K562 (cell line): Measurements from ENCODE around the gene HNRNPA2B1. TPM values are rescaled to one million over a fixed set of nuclear protein-coding genes. Genes with fewer than 3 reads are reported as not detected.

Experiments used
- BACH1 ChIP-seq: fragments of 200-800 bp; sonication (Bioruptor generic); IDR thresholded peaks from 2 replicates; pipeline ENCODE4 v1.6.1; 2016; ENCODE audit warnings: missing genetic modification characterization, missing compliant biosample characterization
- BMI1 ChIP-seq: fragments of 150-350 bp; IDR thresholded peaks from 2 replicates; pipeline ENCODE4 v1.6.1; 2014; ENCODE audit warnings: low read length
- CBX2 ChIP-seq: fragments of 200-600 bp; sonication (generic); IDR thresholded peaks from one replicate; pipeline ENCODE4 v1.6.1; 2012; ENCODE audit warnings: mild to moderate bottlenecking, low read length, inconsistent platforms; ENCODE audit not compliant: insufficient read depth, poor library complexity, severe bottlenecking
- COPS2 ChIP-seq: fragments of 450-650 bp; conservative IDR thresholded peaks from 2 replicates; pipeline ENCODE4 v1.6.1; 2016; ENCODE audit warnings: mild to moderate bottlenecking, moderate library complexity
- CTBP1 ChIP-seq: fragments of 450-650 bp; IDR thresholded peaks from 2 replicates; pipeline ENCODE4 v1.6.1; 2016; ENCODE audit warnings: borderline replicate concordance
- ERF ChIP-seq: fragments of 450-650 bp; formaldehyde crosslinking; IDR thresholded peaks from 2 replicates; pipeline ENCODE4 v1.4.0; 2020; ENCODE audit warnings: mild to moderate bottlenecking, mixed read lengths
- FOXK2 ChIP-seq, 2 experiments: fragments of 450-650 bp; IDR thresholded peaks in 1 of 2; conservative IDR thresholded peaks in 1 of 2; 2 replicates each; pipeline ENCODE4 v1.6.1; 2016; ENCODE audit warnings: low read depth in 2 of 2, mild to moderate bottlenecking in 1 of 2
- FOXP1 ChIP-seq: sonication (generic); formaldehyde crosslinking; IDR thresholded peaks from 2 replicates; pipeline ENCODE4 v1.8.0; 2022; ENCODE audit warnings: mild to moderate bottlenecking, missing genetic modification reagents
- GABPA ChIP-seq: fragments of 200-800 bp; sonication (Bioruptor generic); conservative IDR thresholded peaks from 2 replicates; pipeline ENCODE4 v1.6.1; 2016; ENCODE audit warnings: low read depth, missing genetic modification characterization, missing compliant biosample characterization
- HDAC2 ChIP-seq: fragments of 450-650 bp; IDR thresholded peaks from 2 replicates; pipeline ENCODE4 v1.6.1; 2016; ENCODE audit warnings: mild to moderate bottlenecking
- KLF10 ChIP-seq: fragments of 250-450 bp; sonication (Bioruptor Pico); IDR thresholded peaks from 2 replicates; pipeline ENCODE4 v1.6.1; 2021; ENCODE audit warnings: matching md5 sums
- MECOM ChIP-seq: fragments of 250-450 bp; sonication (Bioruptor Pico); IDR thresholded peaks from 2 replicates; pipeline ENCODE4 v1.8.0; 2022; ENCODE audit warnings: inconsistent platforms
- RB1 ChIP-seq: fragments of 450-650 bp; IDR thresholded peaks from 2 replicates; pipeline ENCODE4 v1.6.1; 2017; ENCODE audit warnings: low read depth, mild to moderate bottlenecking
- SIRT6 ChIP-seq: IDR thresholded peaks from one replicate; pipeline ENCODE4 v1.6.1; 2012; ENCODE audit warnings: low read depth, mild to moderate bottlenecking, control low read depth, inconsistent platforms, low read length, moderate library complexity
- SIX5 ChIP-seq, 2 experiments: IDR thresholded peaks; 2 replicates each; pipeline ENCODE4 v1.6.1; 2011; ENCODE audit warnings: low read length in 2 of 2, borderline replicate concordance in 1 of 2, low read depth in 1 of 2, mild to moderate bottlenecking in 1 of 2, moderate library complexity in 1 of 2; ENCODE audit not compliant: insufficient read depth in 1 of 2
- SMAD1 ChIP-seq: fragments of 150-350 bp; IDR thresholded peaks from 2 replicates; pipeline ENCODE4 v1.6.1; 2014; ENCODE audit warnings: low read length, low read depth; ENCODE audit not compliant: partially characterized antibody
- SREBF1 ChIP-seq: fragments of 150-350 bp; IDR thresholded peaks from 2 replicates; pipeline ENCODE4 v1.6.1; 2014; ENCODE audit warnings: antibody characterized with exemption, low read depth, low read length, borderline replicate concordance
- SRSF9 ChIP-seq: fragments of 200-400 bp; formaldehyde crosslinking; IDR thresholded peaks from 2 replicates; pipeline ENCODE4 v1.6.1; 2017; ENCODE audit warnings: low read depth, low read length, borderline replicate concordance
- TCF7L2 ChIP-seq: fragments of 150-350 bp; IDR thresholded peaks from 2 replicates; pipeline ENCODE4 v1.6.1; 2016; ENCODE audit warnings: low read depth, mild to moderate bottlenecking, low read length, moderate library complexity
- ZFP1 ChIP-seq: fragments of 450-650 bp; formaldehyde crosslinking; IDR thresholded peaks from 2 replicates; pipeline ENCODE4 v1.4.0; 2020; ENCODE audit warnings: mild to moderate bottlenecking, mixed read lengths
- ZNF184 ChIP-seq: sonication (generic); formaldehyde crosslinking; IDR thresholded peaks from 2 replicates; pipeline ENCODE4 v1.5.0; 2020; ENCODE audit warnings: missing genetic modification reagents
- ZNF311 ChIP-seq: fragments of 250-450 bp; sonication (Bioruptor Pico); IDR thresholded peaks from 2 replicates; pipeline ENCODE4 v1.4.0; 2020; ENCODE audit warnings: mild to moderate bottlenecking, moderate library complexity
- ZNF589 ChIP-seq: fragments of 200-800 bp; sonication (Bioruptor generic); IDR thresholded peaks from 2 replicates; pipeline ENCODE4 v1.6.1; 2016; ENCODE audit warnings: low read depth, missing genetic modification characterization, missing compliant biosample characterization
- ZSCAN29 ChIP-seq: fragments of 450-650 bp; IDR thresholded peaks from 2 replicates; pipeline ENCODE4 v1.6.1; 2017
- polyA plus RNA-seq, 8 experiments: library from polyadenylated mRNA; depleted of rRNA in 4 of 8; stranded (reverse) in 5 of 8; unstranded in 3 of 8; fragments of >200 nt; fragmentation: Nextera tagmentation in 2 of 8; fragmentation: Illumina TruSeq in 1 of 8; extraction: Ambion mirVana in 2 of 8; extraction: Trizol in 1 of 8; gene quantifications; 2 replicates each; pipeline versions ENCODE4 v1.2.1 to v1.2.3, GENCODE V29; 2011 to 2014; ENCODE audit warnings: inconsistent platforms in 1 of 8, missing spikeins in 1 of 8
- total RNA-seq, 7 experiments: library from RNA; depleted of rRNA in 6 of 7; stranded (reverse); fragments of >200 nt in 6 of 7; fragmentation: Illumina TruSeq in 2 of 7; extraction: Trizol in 2 of 7; gene quantifications; 2 replicates each; pipeline versions ENCODE4 v1.2.1 to v1.2.3, GENCODE V29; 2011 to 2021; ENCODE audit warnings: low replicate concordance in 1 of 7
- TF ChIP-seq, protein P1 (sequence below): IDR thresholded peaks from 2 replicates; pipeline ENCODE4 v1.6.1; 2011; ENCODE audit not compliant: insufficient read length; ENCODE audit errors: extremely low read depth
- TF ChIP-seq, protein P2 (sequence below): fragments of 250-450 bp; sonication (Bioruptor Pico); IDR thresholded peaks from 2 replicates; pipeline ENCODE4 v1.6.1; 2021; ENCODE audit warnings: mild to moderate bottlenecking
- TF ChIP-seq, protein P3 (sequence below): fragments of 250-450 bp; sonication (Bioruptor Pico); IDR thresholded peaks from 2 replicates; pipeline ENCODE4 v1.5.0; 2021
- TF ChIP-seq, protein P4 (sequence below): sonication (generic); formaldehyde crosslinking; IDR thresholded peaks from 2 replicates; pipeline ENCODE4 v1.8.0; 2022; ENCODE audit warnings: mild to moderate bottlenecking, low read depth, missing genetic modification reagents

HNRNPA2B1 gene
- total and polyA plus RNA-seq, 9 of the 15 experiments (the other 6 are each of a cell fraction or from before 2014, with no cell fraction given), result 630 to 1,989 (median 865) TPM

DNA sequence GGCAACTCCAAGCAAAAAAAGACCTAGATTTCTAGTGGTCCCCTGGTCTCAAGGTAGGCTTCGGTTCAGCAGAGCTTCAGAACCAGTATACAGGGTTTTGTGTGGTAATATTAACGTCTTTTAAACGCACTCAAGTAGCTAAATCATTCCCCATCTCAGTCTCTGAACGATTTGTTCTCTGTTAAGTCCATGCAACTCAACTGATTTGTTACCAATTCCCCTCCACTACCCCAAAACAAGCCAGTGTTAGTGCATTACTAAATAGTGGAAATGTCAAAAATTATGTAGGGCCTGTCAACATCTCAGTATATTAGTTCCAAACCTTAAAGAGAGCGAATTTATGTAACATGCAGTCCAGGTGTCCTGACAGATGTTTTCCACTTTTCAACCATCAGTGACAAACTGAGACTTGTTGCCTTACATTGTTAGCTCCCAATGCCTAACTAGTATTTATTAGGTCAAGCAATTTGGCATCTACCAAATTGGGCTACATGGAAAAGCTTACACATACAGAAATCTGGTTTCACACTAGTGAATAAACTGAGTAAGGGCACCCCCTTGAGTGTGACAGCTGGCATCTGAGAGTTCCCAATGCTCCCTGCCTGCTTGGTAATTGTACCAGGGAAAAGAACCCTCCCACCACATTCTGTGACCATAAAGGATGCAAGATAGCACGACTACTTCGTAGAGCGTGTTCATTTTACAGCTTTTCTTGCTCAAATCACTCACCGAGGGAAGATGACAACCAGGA lies 12.2 kb downstream of the HNRNPA2B1 start (continued):
- TF ChIP-seq, protein P1, sequence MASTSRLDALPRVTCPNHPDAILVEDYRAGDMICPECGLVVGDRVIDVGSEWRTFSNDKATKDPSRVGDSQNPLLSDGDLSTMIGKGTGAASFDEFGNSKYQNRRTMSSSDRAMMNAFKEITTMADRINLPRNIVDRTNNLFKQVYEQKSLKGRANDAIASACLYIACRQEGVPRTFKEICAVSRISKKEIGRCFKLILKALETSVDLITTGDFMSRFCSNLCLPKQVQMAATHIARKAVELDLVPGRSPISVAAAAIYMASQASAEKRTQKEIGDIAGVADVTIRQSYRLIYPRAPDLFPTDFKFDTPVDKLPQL, result no peak
- no peak for TF ChIP-seq BACH1
- peak; percentile 64 for TF ChIP-seq SIRT6
- TF ChIP-seq SRSF9, result no peak
- TF ChIP-seq ZNF184 (CRISPR knock-in tag), result no peak
- no peak for TF ChIP-seq SREBF1
- no peak for TF ChIP-seq FOXP1 (CRISPR knock-in tag)
- no peak for TF ChIP-seq ZNF589 (CRISPR knock-in tag)
- TF ChIP-seq, protein P2, sequence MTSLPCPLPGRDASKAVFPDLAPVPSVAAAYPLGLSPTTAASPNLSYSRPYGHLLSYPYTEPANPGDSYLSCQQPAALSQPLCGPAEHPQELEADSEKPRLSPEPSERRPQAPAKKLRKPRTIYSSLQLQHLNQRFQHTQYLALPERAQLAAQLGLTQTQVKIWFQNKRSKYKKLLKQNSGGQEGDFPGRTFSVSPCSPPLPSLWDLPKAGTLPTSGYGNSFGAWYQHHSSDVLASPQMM (CRISPR knock-in tag), result no peak
- no peak for TF ChIP-seq SMAD1
- TF ChIP-seq FOXK2 (conservative IDR thresholded peaks at IDR 0.05 in 1 of 2, IDR thresholded peaks at IDR 0.05 in 1 of 2; ENCODE audit: low read depth in 2 of 2), result no peak
- no peak for TF ChIP-seq TCF7L2
- no peak for TF ChIP-seq ZNF311 (CRISPR knock-in tag)
- no peak for TF ChIP-seq SIX5 (IDR thresholded peaks at IDR 0.05; ENCODE audit: borderline replicate concordance in 1 of 2, insufficient read depth in 1 of 2, low read depth in 1 of 2, low read length in 2 of 2)
- TF ChIP-seq COPS2, result no peak
- no peak for TF ChIP-seq GABPA
- TF ChIP-seq, protein P3, sequence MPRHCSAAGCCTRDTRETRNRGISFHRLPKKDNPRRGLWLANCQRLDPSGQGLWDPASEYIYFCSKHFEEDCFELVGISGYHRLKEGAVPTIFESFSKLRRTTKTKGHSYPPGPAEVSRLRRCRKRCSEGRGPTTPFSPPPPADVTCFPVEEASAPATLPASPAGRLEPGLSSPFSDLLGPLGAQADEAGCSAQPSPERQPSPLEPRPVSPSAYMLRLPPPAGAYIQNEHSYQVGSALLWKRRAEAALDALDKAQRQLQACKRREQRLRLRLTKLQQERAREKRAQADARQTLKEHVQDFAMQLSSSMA, result no peak
- TF ChIP-seq, protein P4, sequence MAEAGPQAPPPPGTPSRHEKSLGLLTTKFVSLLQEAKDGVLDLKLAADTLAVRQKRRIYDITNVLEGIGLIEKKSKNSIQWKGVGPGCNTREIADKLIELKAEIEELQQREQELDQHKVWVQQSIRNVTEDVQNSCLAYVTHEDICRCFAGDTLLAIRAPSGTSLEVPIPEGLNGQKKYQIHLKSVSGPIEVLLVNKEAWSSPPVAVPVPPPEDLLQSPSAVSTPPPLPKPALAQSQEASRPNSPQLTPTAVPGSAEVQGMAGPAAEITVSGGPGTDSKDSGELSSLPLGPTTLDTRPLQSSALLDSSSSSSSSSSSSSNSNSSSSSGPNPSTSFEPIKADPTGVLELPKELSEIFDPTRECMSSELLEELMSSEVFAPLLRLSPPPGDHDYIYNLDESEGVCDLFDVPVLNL (CRISPR knock-in tag), result no peak
- TF ChIP-seq ERF (CRISPR knock-in tag), result peak; percentile 92
- no peak for TF ChIP-seq BMI1
- TF ChIP-seq CBX2, result no peak
- no peak for TF ChIP-seq ZSCAN29
- no peak for TF ChIP-seq MECOM (CRISPR knock-in tag)
- TF ChIP-seq ZFP1 (CRISPR knock-in tag), result no peak
- no peak for TF ChIP-seq CTBP1
- TF ChIP-seq HDAC2, result no peak
- TF ChIP-seq RB1, result no peak
- peak; percentile 82; the same call in 1 of the 2 replicates for TF ChIP-seq KLF10 (CRISPR knock-in tag)
